HCT116 (cell line): ENCODE results near the gene TBX3. TPM values are rescaled to one million over a fixed set of nuclear protein-coding genes. Genes with fewer than 3 reads are reported as not detected.

Experiments used
- ATAC-seq: fragments of 200-7000 bp; cut with Tn5 transposase; 2 replicates; pipeline ENCODE4 v1.9.1; 2020; ENCODE audit warnings: mild to moderate bottlenecking, moderate library complexity
- BruUV-seq: library from RNA; stranded (reverse); fragments of 400-500 nt; replicated peaks from 2 replicates; lab custom pipeline; 2021; lab: Mats Ljungman, UMichigan
- CTCF ChIA-PET: fragments of 300-600 bp; sonication (Branson Sonifier 250); formaldehyde crosslinking; loops from one replicate; lab custom pipeline; 2021; ENCODE audit warnings: antibody characterized with exemption; lab: Charles Lee
- POLR2A ChIA-PET: fragments of 300-600, 350-600 bp; sonication (Branson Sonifier 250); formaldehyde crosslinking; loops from one replicate; lab custom pipeline; 2021; ENCODE audit warnings: antibody characterized with exemption; lab: Charles Lee
- RAD21 ChIA-PET, 2 experiments: fragments of 300-600 bp; sonication (Branson Sonifier 250); formaldehyde crosslinking; loops; one replicate each; lab custom pipeline; 2023; ENCODE audit warnings: low total read pairs in 2 of 2; ENCODE audit not compliant: uncharacterized antibody in 2 of 2, unreplicated experiment in 2 of 2, low non-redundant PET in 1 of 2; lab: Charles Lee
- DNase-seq: peaks from one replicate; pipeline ENCODE4 v3.0.0-alpha.2; 2010; ENCODE audit warnings: low read depth, low spot score
- H2AFZ ChIP-seq: fragments of 200-600 bp; shearing (Covaris generic), sonication (generic); 2 replicates; pipeline ENCODE4 v1.6.1; 2017; ENCODE audit warnings: low read depth, mixed run types, mixed read lengths, antibody characterized with exemption, low read length; ENCODE audit not compliant: poor library complexity, severe bottlenecking
- H3K27ac ChIP-seq: 2 replicates; pipeline ENCODE4 v1.5.1; 2012; ENCODE audit warnings: low read depth, low read length
- H3K27me3 ChIP-seq: fragments of 200-600 bp; sonication (generic); 2 replicates; pipeline ENCODE4 v1.6.1; 2016; ENCODE audit warnings: mixed run types, low read length, mixed read lengths; ENCODE audit not compliant: insufficient read depth
- H3K36me3 ChIP-seq, 2 experiments: fragments of 200-500 bp in 1 of 2; fragments of 200-600 bp in 1 of 2; sonication (Bioruptor generic) in 1 of 2; sonication (generic) in 1 of 2; 2 replicates each; pipeline versions ENCODE4 v1.5.1 to v1.6.1; 2014 to 2016; ENCODE audit warnings: low read length in 2 of 2, inconsistent platforms in 1 of 2, mixed read lengths in 1 of 2, mixed run types in 1 of 2; ENCODE audit not compliant: insufficient read depth in 2 of 2, control insufficient read depth in 1 of 2
- H3K4me1 ChIP-seq, 2 experiments: fragments of 200-600 bp in 1 of 2; sonication (generic) in 1 of 2; 2 replicates each; pipeline versions ENCODE4 v1.5.1 to v1.6.1; 2012 to 2017; ENCODE audit warnings: low read length in 2 of 2, inconsistent platforms in 1 of 2, mild to moderate bottlenecking in 1 of 2, mixed read lengths in 1 of 2, mixed run types in 1 of 2, moderate library complexity in 1 of 2; ENCODE audit not compliant: insufficient read depth in 2 of 2, control insufficient read depth in 1 of 2
- H3K4me2 ChIP-seq: fragments of 200-600 bp; sonication (generic); 2 replicates; pipeline ENCODE4 v1.6.1; 2017; ENCODE audit warnings: mixed run types, low read length, mixed read lengths
- H3K4me3 ChIP-seq, 2 experiments: fragments of 200-600 bp in 1 of 2; sonication (generic) in 1 of 2; replicated peaks in 1 of 2; 2 replicates each; pipeline ENCODE4 v1.5.1; 2011 to 2016; ENCODE audit warnings: low read length in 2 of 2, control low read depth in 1 of 2, low read depth in 1 of 2, mild to moderate bottlenecking in 1 of 2, mixed read lengths in 1 of 2, mixed run types in 1 of 2
- H3K79me2 ChIP-seq: fragments of 200-600 bp; sonication (generic); 2 replicates; pipeline ENCODE4 v1.6.1; 2017; ENCODE audit warnings: mild to moderate bottlenecking, mixed run types, low read length, moderate library complexity, mixed read lengths; ENCODE audit not compliant: insufficient read depth
- H3K9ac ChIP-seq: fragments of 200-600 bp; sonication (generic); 2 replicates; pipeline ENCODE4 v1.6.1; 2016; ENCODE audit warnings: low read length, mixed read lengths
- H3K9me2 ChIP-seq: fragments of 200-600 bp; sonication (generic), shearing (Covaris generic); 2 replicates; pipeline ENCODE4 v1.6.1; 2017; ENCODE audit warnings: mixed run types, mild to moderate bottlenecking, moderate library complexity; ENCODE audit not compliant: insufficient read depth
- H3K9me3 ChIP-seq, 2 experiments: fragments of 200-500 bp in 1 of 2; fragments of 200-600 bp in 1 of 2; sonication (Bioruptor generic) in 1 of 2; sonication (generic) in 1 of 2; 2 replicates each; pipeline ENCODE4 v1.6.1; 2014 to 2017; ENCODE audit warnings: low read length in 2 of 2, mixed read lengths in 2 of 2, inconsistent platforms in 1 of 2, low read depth in 1 of 2, mild to moderate bottlenecking in 1 of 2, mixed run types in 1 of 2, moderate library complexity in 1 of 2; ENCODE audit not compliant: control insufficient read depth in 1 of 2, insufficient read depth in 1 of 2
- H4K20me1 ChIP-seq: fragments of 200-600 bp; sonication (generic), shearing (Covaris generic); 2 replicates; pipeline ENCODE4 v1.6.1; 2017; ENCODE audit warnings: mixed run types, mild to moderate bottlenecking, moderate library complexity; ENCODE audit not compliant: insufficient read depth
- CBX3 ChIP-seq: IDR thresholded peaks from 2 replicates; pipeline ENCODE4 v1.6.1; 2012; ENCODE audit warnings: low read depth
- CEBPB ChIP-seq: IDR thresholded peaks from 2 replicates; pipeline ENCODE4 v1.6.1; 2012; ENCODE audit warnings: low read depth
- POLR2AphosphoS5 ChIP-seq: IDR thresholded peaks from 2 replicates; pipeline ENCODE4 v1.6.1; 2011; ENCODE audit warnings: mild to moderate bottlenecking, low read depth, low read length, moderate library complexity
- REST ChIP-seq: IDR thresholded peaks from 2 replicates; pipeline ENCODE4 v1.6.1; 2012; ENCODE audit warnings: low read depth
- SRF ChIP-seq: IDR thresholded peaks from 2 replicates; pipeline ENCODE4 v1.6.1; 2012; ENCODE audit warnings: low read depth
- TCF7L2 ChIP-seq: IDR thresholded peaks from 2 replicates; pipeline ENCODE4 v1.7.0; 2011; ENCODE audit warnings: borderline replicate concordance, inconsistent platforms; ENCODE audit not compliant: insufficient read depth, insufficient read length; ENCODE audit errors: extremely low read depth
- YY1 ChIP-seq: IDR thresholded peaks from 2 replicates; pipeline ENCODE4 v1.6.1; 2011; ENCODE audit warnings: low read length, low read depth, moderate library complexity, mild to moderate bottlenecking; ENCODE audit not compliant: insufficient replicate concordance; ENCODE audit errors: extremely low read depth
- ZNF274 ChIP-seq: fragments of 200-500 bp; sonication (Bioruptor generic); IDR thresholded peaks from 2 replicates; pipeline ENCODE4 v1.6.1; 2014; ENCODE audit warnings: mild to moderate bottlenecking, low read depth, low read length, inconsistent platforms
- intact Hi-C: fragments of 100-400 bp; cut with micrococcal nuclease; formaldehyde crosslinking; loops from 2 replicates; pipeline ENCODE4 v1.10.0; 2022
- total RNA-seq: library from RNA; stranded (reverse); gene quantifications from one replicate; pipeline ENCODE4 v1.2.1, GENCODE V29; 2021; ENCODE audit not compliant: unreplicated experiment
- TF ChIP-seq, protein P1 (sequence below): IDR thresholded peaks from 2 replicates; pipeline ENCODE4 v1.6.1; 2012

Gene TBX3
- total RNA-seq, 1 experiment from 2014 or later, result 12.8 TPM

GRCh38 chr12:114657597-114657920, 26.4 kb downstream of the TBX3 start:
- intact Hi-C loops, result no loop called here
- CTCF ChIA-PET, result no interaction called here
- peaks cover 6 to 27% of the 10 kb centered on the region in 2 experiments; a peak in 3 of 4 replicates for H3K4me1 ChIP-seq
- no peak overlapping the region for H3K4me2 ChIP-seq
- DNase-seq (no peak), ATAC-seq (no peak)
- no peaks in the 10 kb centered on the region for H3K79me2 ChIP-seq
- H3K9me3 ChIP-seq, result no peaks in the 10 kb centered on the region
- RAD21 ChIA-PET, result no interaction called here
- no TSS peak for BruUV-seq
- no peaks in the 10 kb centered on the region for H3K27me3 ChIP-seq
- H3K4me3 ChIP-seq, result no peak overlapping the region
- no peak overlapping the region for H2AFZ ChIP-seq
- H3K9me2 ChIP-seq, result no peaks in the 10 kb centered on the region
- H3K36me3 ChIP-seq, result no peaks in the 10 kb centered on the region
- no peaks in the 10 kb centered on the region for H4K20me1 ChIP-seq
- H3K9ac ChIP-seq, result no peak overlapping the region
- TF ChIP-seq TCF7L2 (no peak), ZNF274 (no peak), YY1 (no peak), SRF (no peak), REST (no peak), CEBPB (no peak), CBX3 (no peak), POLR2AphosphoS5 (no peak)
- TF ChIP-seq, protein P1, sequence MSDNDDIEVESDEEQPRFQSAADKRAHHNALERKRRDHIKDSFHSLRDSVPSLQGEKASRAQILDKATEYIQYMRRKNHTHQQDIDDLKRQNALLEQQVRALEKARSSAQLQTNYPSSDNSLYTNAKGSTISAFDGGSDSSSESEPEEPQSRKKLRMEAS, result no peak
- POLR2A ChIA-PET, result no interaction called here
- H3K27ac ChIP-seq, result no peak overlapping the region
